Measurements from ENCODE around the gene MFAP2. TPM values are rescaled to one million over a fixed set of nuclear protein-coding genes. Genes with fewer than 3 reads are reported as not detected.
"Not testable (repeated sequence)": the region's sequence is repeated elsewhere in the genome, so short reads cannot be mapped to it uniquely, and the experiment has no call there.

MFAP2 gene
- total RNA-seq, 1 donor from 2014 or later, result 172 TPM

- not testable (repeated sequence) for H3K9me3 Mint-ChIP-seq (ENCODE audit: unreplicated experiment); H3K27ac Mint-ChIP-seq (ENCODE audit: unreplicated experiment); H3K4me1 Mint-ChIP-seq (ENCODE audit: unreplicated experiment); H3K4me3 Mint-ChIP-seq (ENCODE audit: unreplicated experiment); H3K36me3 Mint-ChIP-seq (ENCODE audit: unreplicated experiment); H3K27me3 Mint-ChIP-seq (ENCODE audit: unreplicated experiment); DNase-seq (ENCODE audit: extremely low spot score, unreplicated experiment)
These were observed 49.0 kb downstream of the MFAP2 start for GRCh38 chr1:16931206-16931934.

GRCh38 chr1:16929146-16930041 is 51.0 kb downstream of the MFAP2 start:
- peaks cover 13% of the 10 kb centered on the region for H3K4me1 Mint-ChIP-seq (ENCODE audit: unreplicated experiment)
- not testable (repeated sequence) for H3K36me3 Mint-ChIP-seq (ENCODE audit: unreplicated experiment); DNase-seq (ENCODE audit: extremely low spot score, unreplicated experiment); H3K9me3 Mint-ChIP-seq (ENCODE audit: unreplicated experiment); H3K4me3 Mint-ChIP-seq (ENCODE audit: unreplicated experiment); H3K27me3 Mint-ChIP-seq (ENCODE audit: unreplicated experiment); H3K27ac Mint-ChIP-seq (ENCODE audit: unreplicated experiment)

- Mint-ChIP-seq H3K9me3 (ENCODE audit: unreplicated experiment) (no peaks in the 10 kb centered on the region), H3K4me3 (ENCODE audit: unreplicated experiment) (no peak overlapping the region), H3K27me3 (ENCODE audit: unreplicated experiment) (no peaks in the 10 kb centered on the region), H3K36me3 (ENCODE audit: unreplicated experiment) (peaks cover 3% of the 10 kb centered on the region), H3K4me1 (ENCODE audit: unreplicated experiment) (peaks cover 13% of the 10 kb centered on the region), H3K27ac (ENCODE audit: unreplicated experiment) (peak overlapping the region; percentile 14)
- no peak for TF ChIP-seq CTCF (IDR thresholded peaks at IDR 0.05)
- DNase-seq (ENCODE audit: extremely low spot score, unreplicated experiment), result no peak
These were observed 52.5 kb downstream of the MFAP2 start for GRCh38 chr1:16927711-16928485.

GRCh38 chr1:16927256-16927655 is 53.2 kb downstream of the MFAP2 start:
- Mint-ChIP-seq H3K27ac (ENCODE audit: unreplicated experiment) (no peak overlapping the region), H3K36me3 (ENCODE audit: unreplicated experiment) (peaks cover under 1% of the 10 kb centered on the region), H3K9me3 (ENCODE audit: unreplicated experiment) (no peaks in the 10 kb centered on the region), H3K4me1 (ENCODE audit: unreplicated experiment) (peaks cover 11% of the 10 kb centered on the region), H3K27me3 (ENCODE audit: unreplicated experiment) (no peaks in the 10 kb centered on the region), H3K4me3 (ENCODE audit: unreplicated experiment) (no peak overlapping the region)
- TF ChIP-seq CTCF (IDR thresholded peaks at IDR 0.05), result no peak
- DNase-seq (ENCODE audit: extremely low spot score, unreplicated experiment), result no peak

GRCh38 chr1:16926491-16927073 is 53.8 kb downstream of the MFAP2 start:
- DNase-seq (ENCODE audit: extremely low spot score, unreplicated experiment), result no peak
- TF ChIP-seq CTCF (IDR thresholded peaks at IDR 0.05), result no peak
- Mint-ChIP-seq H3K27ac (ENCODE audit: unreplicated experiment) (no peak overlapping the region), H3K27me3 (ENCODE audit: unreplicated experiment) (no peaks in the 10 kb centered on the region), H3K4me3 (ENCODE audit: unreplicated experiment) (no peak overlapping the region), H3K36me3 (ENCODE audit: unreplicated experiment) (no peaks in the 10 kb centered on the region), H3K4me1 (ENCODE audit: unreplicated experiment) (peaks cover 13% of the 10 kb centered on the region), H3K9me3 (ENCODE audit: unreplicated experiment) (no peaks in the 10 kb centered on the region)

Data from osteocyte (in vitro differentiated cells).